A549 treated with AZD9567 at 1 μM for 4 hours (cell line): ENCODE measurements around the gene FAM217B. TPM values are rescaled to one million over a fixed set of nuclear protein-coding genes. Genes with fewer than 3 reads are reported as not detected.

Experiments used
- total RNA-seq: library from RNA; stranded (reverse); fragments of 200-300 nt; extraction: Qiagen RNA extraction; gene quantifications from 5 replicates; pipeline ENCODE4 v1.2.3, GENCODE V29; 2022; ENCODE audit not compliant: insufficient read depth

The FAM217B gene
- 6.5 to 7.7 TPM (median 7.4 TPM) in 5 replicates for total RNA-seq

GRCh38 chr20:59940129-59940955 is at the start of gene FAM217B, which contains the start of gene PPP1R3D:
Gene FAM217B (plus strand): TSS chr20:59940389. CDS start chr20:59943944, 3,555 bp downstream.
Gene PPP1R3D (minus strand): TSS chr20:59940305. CDS start chr20:59939931, 374 bp downstream.

GRCh38 chr20:59933296-59933848 is 6.8 kb upstream of the FAM217B start, which contains the start of gene SYCP2:
Gene SYCP2 (minus strand): TSS chr20:59933637. CDS start chr20:59922413, 11,224 bp downstream.

GRCh38 chr20:59958123-59958522 is 17.9 kb downstream of the FAM217B start, which contains the start of gene CDH26:
Gene CDH26 (plus strand): TSS chr20:59958423. CDS start chr20:59958727, 304 bp downstream.

Other genes with a start within 250 kb of the FAM217B start
- 0.21 to 0.56 TPM (median 0.27 TPM) in 5 replicates for gene SYCP2, start 6.8 kb upstream of the FAM217B start, total RNA-seq
- gene PPP1R3D, start 84 bp upstream of the FAM217B start, total RNA-seq = 1.8 to 2.7 TPM (median 2.6 TPM) in 5 replicates
- gene CDH26, start 18.0 kb downstream of the FAM217B start, total RNA-seq = 0.07 to 0.14 TPM (median 0.11 TPM) in 4 of 5 replicates, not detected in the other